HEK293 (cell line): ENCODE data around the gene NCAPG2.

Experiments
- CTCF ChIA-PET: fragments of 350-600 bp; formaldehyde crosslinking; extraction: SDS; loops from one replicate; lab custom pipeline; 2021; ENCODE audit warnings: antibody characterized with exemption; lab: Yijun Ruan, JAX
- POLR2A ChIA-PET: fragments of 300-600 bp; formaldehyde crosslinking; extraction: SDS; loops from one replicate; lab custom pipeline; 2020; ENCODE audit warnings: antibody characterized with exemption, inconsistent platforms; lab: Yijun Ruan, JAX
- H3K27ac ChIP-seq: fragments of 200-500 bp; sonication (Bioruptor generic); 2 replicates; pipeline ENCODE4 v1.5.1; 2014; ENCODE audit warnings: low read depth, low read length, control low read depth, inconsistent platforms; ENCODE audit errors: extremely low read depth
- H3K36me3 ChIP-seq, 2 experiments: fragments of 200-500 bp in 1 of 2; sonication (Bioruptor generic) in 1 of 2; 1 replicate in 1 of 2; 2 replicates in 1 of 2; pipeline ENCODE4 v1.5.1; 2014 to 2017; ENCODE audit warnings: inconsistent platforms in 2 of 2, low read length in 2 of 2; ENCODE audit not compliant: control insufficient read depth in 2 of 2, insufficient read depth in 1 of 2
- H3K4me1 ChIP-seq: fragments of 200-500 bp; sonication (Bioruptor generic); 2 replicates; pipeline ENCODE4 v1.5.1; 2014; ENCODE audit warnings: mild to moderate bottlenecking, low read length, inconsistent platforms; ENCODE audit not compliant: control insufficient read depth, insufficient read depth
- H3K4me3 ChIP-seq: 2 replicates; pipeline ENCODE4 v1.5.1; 2011; ENCODE audit warnings: low read depth, mild to moderate bottlenecking, control low read depth, low read length, moderate library complexity
- H3K9me3 ChIP-seq: fragments of 200-500 bp; sonication (Bioruptor generic); 2 replicates; pipeline ENCODE4 v1.5.1; 2014; ENCODE audit warnings: low read depth, low read length, inconsistent platforms; ENCODE audit not compliant: control insufficient read depth, insufficient read depth
- HOXC10 ChIP-seq: sonication (generic); formaldehyde crosslinking; IDR thresholded peaks from 2 replicates; pipeline ENCODE4 v1.8.1; 2023; ENCODE audit warnings: mild to moderate bottlenecking, missing genetic modification reagents
- PRDM1 ChIP-seq: fragments of 450-650 bp; formaldehyde crosslinking; IDR thresholded peaks from 2 replicates; pipeline ENCODE4; 2016; ENCODE audit warnings: missing biosample characterization, missing genetic modification characterization
- YY1 ChIP-seq: fragments of 450-650 bp; formaldehyde crosslinking; IDR thresholded peaks from 2 replicates; pipeline ENCODE4 v1.5.1; 2018; ENCODE audit warnings: missing biosample characterization, missing genetic modification characterization
- ZBTB6 ChIP-seq: fragments of 450-650 bp; formaldehyde crosslinking; IDR thresholded peaks from 2 replicates; pipeline ENCODE4 v1.5.1; 2017; ENCODE audit warnings: missing biosample characterization, missing genetic modification characterization
- ZFP3 ChIP-seq: fragments of 450-650 bp; formaldehyde crosslinking; IDR thresholded peaks from 2 replicates; pipeline ENCODE4 v1.5.1; 2016; ENCODE audit warnings: low read depth, missing biosample characterization, missing genetic modification characterization
- ZNF155 ChIP-seq: fragments of 450-650 bp; formaldehyde crosslinking; IDR thresholded peaks from 2 replicates; pipeline ENCODE4 v1.5.1; 2016; ENCODE audit warnings: missing biosample characterization, missing genetic modification characterization
- ZNF157 ChIP-seq: fragments of 450-650 bp; formaldehyde crosslinking; IDR thresholded peaks from 2 replicates; pipeline ENCODE4 v1.5.1; 2016; ENCODE audit warnings: missing biosample characterization, missing genetic modification characterization
- ZNF335 ChIP-seq: fragments of 450-650 bp; formaldehyde crosslinking; conservative IDR thresholded peaks from 2 replicates; pipeline ENCODE4 v1.5.1; 2016; ENCODE audit warnings: missing biosample characterization, missing genetic modification characterization
- ZNF600 ChIP-seq: fragments of 450-650 bp; formaldehyde crosslinking; IDR thresholded peaks from 2 replicates; pipeline ENCODE4 v1.5.1; 2016; ENCODE audit warnings: missing biosample characterization, missing genetic modification characterization
- ZNF639 ChIP-seq: fragments of 450-650 bp; formaldehyde crosslinking; IDR thresholded peaks from 2 replicates; pipeline ENCODE4 v1.5.1; 2016; ENCODE audit warnings: missing biosample characterization, missing genetic modification characterization
- ZNF654 ChIP-seq: fragments of 450-650 bp; formaldehyde crosslinking; IDR thresholded peaks from 2 replicates; pipeline ENCODE4 v1.5.1; 2016; ENCODE audit warnings: low read depth, missing biosample characterization, missing genetic modification characterization
- ZNF791 ChIP-seq: fragments of 450-650 bp; formaldehyde crosslinking; IDR thresholded peaks from 2 replicates; pipeline ENCODE4 v1.5.1; 2016; ENCODE audit warnings: missing biosample characterization, missing genetic modification characterization
- ZSCAN30 ChIP-seq: fragments of 450-650 bp; IDR thresholded peaks from 2 replicates; pipeline ENCODE4 v1.5.1; 2018; ENCODE audit warnings: missing biosample characterization, mild to moderate bottlenecking, missing genetic modification characterization, moderate library complexity

NCAPG2 gene

GRCh38 chr7:158731761-158732160 lies 27.2 kb upstream of the NCAPG2 start:
- no peaks in the 10 kb centered on the region for H3K4me1 ChIP-seq
- CTCF ChIA-PET: no interaction called here
- TF ChIP-seq ZFP3 (no peak), ZNF791 (tag by site-specific recombination) (no peak), ZNF155 (tag by site-specific recombination) (no peak), ZNF335 (tag by site-specific recombination) (no peak), ZNF600 (tag by site-specific recombination) (no peak)
- no peak overlapping the region for H3K4me3 ChIP-seq
- no peaks in the 10 kb centered on the region for H3K9me3 ChIP-seq
- H3K36me3 ChIP-seq: peaks cover 0 to 32% of the 10 kb centered on the region in 2 experiments; a peak in 2 of 3 replicates
- H3K27ac ChIP-seq: no peak overlapping the region
- POLR2A ChIA-PET: no interaction called here

- H3K4me3 ChIP-seq: no peak overlapping the region
- TF ChIP-seq HOXC10 (CRISPR knock-in tag) (no peak), ZSCAN30 (tag by site-specific recombination) (no peak), YY1 (tag by site-specific recombination) (no peak), ZNF654 (tag by site-specific recombination) (no peak)
- TF ChIP-seq, all 188 proteins: peak for 0
- CTCF ChIA-PET: interaction anchor here (0.7 kb wide), 1 partner anchor 1541 kb away, joined by 3 read pairs; no protein-coding TSS in a partner anchor
- H3K9me3 ChIP-seq: no peaks in the 10 kb centered on the region
- POLR2A ChIA-PET: no interaction called here
- no peaks in the 10 kb centered on the region for H3K4me1 ChIP-seq
- peaks cover 0 to 30% of the 10 kb centered on the region in 2 experiments; a peak in 2 of 3 replicates for H3K36me3 ChIP-seq
- H3K27ac ChIP-seq: no peak overlapping the region
Observed at GRCh38 chr7:158730383-158731346, 26.1 kb upstream of the NCAPG2 start.

- Histone ChIP-seq H3K4me1 (no peaks in the 10 kb centered on the region), H3K9me3 (no peaks in the 10 kb centered on the region), H3K4me3 (no peak overlapping the region), H3K36me3 (peaks cover 0 to 23% of the 10 kb centered on the region in 2 experiments; a peak in 2 of 3 replicates), H3K27ac (no peak overlapping the region)
- no peak for TF ChIP-seq PRDM1
- ChIA-PET CTCF (interaction anchor here (0.7 kb wide), 1 partner anchor 1540 kb away, joined by 3 read pairs; no protein-coding TSS in a partner anchor), POLR2A (no interaction called here)
Observed at GRCh38 chr7:158729646-158730382, 25.2 kb upstream of the NCAPG2 start.

- Histone ChIP-seq H3K4me1 (no peaks in the 10 kb centered on the region), H3K36me3 (peaks cover 0 to 18% of the 10 kb centered on the region in 2 experiments; a peak in 1 of 3 replicates), H3K9me3 (no peaks in the 10 kb centered on the region), H3K27ac (no peak overlapping the region), H3K4me3 (no peak overlapping the region)
- CTCF ChIA-PET: no interaction called here
- TF ChIP-seq ZNF639: no peak
- no peak for TF ChIP-seq ZBTB6 (tag by site-specific recombination)
- no peak for TF ChIP-seq ZNF157 (tag by site-specific recombination)
- POLR2A ChIA-PET: no interaction called here
Observed at GRCh38 chr7:158728911-158729645, 24.5 kb upstream of the NCAPG2 start.
